B cell (primary cell): ENCODE results near the gene ZNF516. TPM values are rescaled to one million over a fixed set of nuclear protein-coding genes. Genes with fewer than 3 reads are reported as not detected.

Source experiments
- ATAC-seq: fragments of 200-7000 bp; cut with Tn5 transposase; one replicate; pipeline ENCODE4 v1.10.0; 2021; ENCODE audit warnings: low read depth, mild to moderate bottlenecking, moderate number of reproducible peaks, moderate library complexity
- CTCF ChIA-PET: fragments of 350-600 bp; sonication (Branson Sonifier 250); formaldehyde crosslinking; loops from one replicate; lab custom pipeline; 2021; ENCODE audit warnings: antibody characterized with exemption, inconsistent platforms; lab: Charles Lee
- POLR2A ChIA-PET: fragments of 350-600 bp; sonication (Branson Sonifier 250); formaldehyde crosslinking; loops from one replicate; lab custom pipeline; 2021; ENCODE audit warnings: antibody characterized with exemption; lab: Charles Lee
- DNase-seq: peaks from one replicate; pipeline ENCODE4 v3.0.0; 2013
- H2AFZ ChIP-seq: 2 replicates; pipeline ENCODE4 v1.6.1; 2012; ENCODE audit warnings: mild to moderate bottlenecking, low read depth, low read length; ENCODE audit not compliant: insufficient read depth, poor library complexity, severe bottlenecking
- H3K27ac ChIP-seq, 2 donors: 1 replicate in 1 of 2; 2 replicates in 1 of 2; pipeline ENCODE4 v1.5.1; 2012 to 2013; ENCODE audit warnings: low read length in 2 of 2, mild to moderate bottlenecking in 2 of 2, moderate library complexity in 1 of 2
- H3K27me3 ChIP-seq, 4 experiments: fragments of 200-600 bp in 1 of 4; sonication (generic) in 1 of 4; replicated peaks in 1 of 4; 1 replicate in 2 of 4; 2 replicates in 2 of 4; pipeline versions ENCODE4 v1.6.1 to v1.7.0; 2013 to 2016; ENCODE audit warnings: low read length in 3 of 4, mild to moderate bottlenecking in 2 of 4, mixed read lengths in 1 of 4, moderate library complexity in 1 of 4; ENCODE audit not compliant: insufficient read depth in 4 of 4, control insufficient read depth in 3 of 4; ENCODE audit errors: control extremely low read depth in 1 of 4
- H3K36me3 ChIP-seq, 2 experiments: replicated peaks in 1 of 2; 1 replicate in 1 of 2; 2 replicates in 1 of 2; pipeline versions ENCODE4 v1.6.1 to v1.7.1; 2013; ENCODE audit warnings: low read length in 1 of 2; ENCODE audit not compliant: insufficient read depth in 2 of 2, control insufficient read depth in 1 of 2; ENCODE audit errors: control extremely low read depth in 1 of 2, extremely low read depth in 1 of 2
- H3K4me1 ChIP-seq, 2 donors: fragments of 200-600 bp in 1 of 2; sonication (generic) in 1 of 2; 1 replicate in 1 of 2; 2 replicates in 1 of 2; pipeline versions ENCODE4 v1.5.1 to v1.6.1; 2013 to 2017; ENCODE audit warnings: low read length in 2 of 2; ENCODE audit not compliant: control insufficient read depth in 2 of 2, insufficient read depth in 2 of 2
- H3K4me2 ChIP-seq: replicated peaks from 2 replicates; pipeline ENCODE3; 2012; ENCODE audit warnings: mild to moderate bottlenecking, low read depth, low read length; ENCODE audit not compliant: poor library complexity, severe bottlenecking
- H3K4me3 ChIP-seq, 5 experiments: fragments of 200-600 bp in 1 of 5; sonication (generic) in 1 of 5; 1 replicate in 3 of 5; 2 replicates in 2 of 5; pipeline versions ENCODE4 v1.5.1 to v1.7.0; 2011 to 2016; ENCODE audit warnings: low read length in 4 of 5, mild to moderate bottlenecking in 4 of 5, low read depth in 2 of 5, control low read depth in 1 of 5, moderate library complexity in 1 of 5; ENCODE audit not compliant: insufficient read depth in 1 of 5; ENCODE audit errors: control extremely low read depth in 1 of 5, extremely low read depth in 1 of 5
- H3K79me2 ChIP-seq: fragments of 200-600 bp; sonication (generic); one replicate; pipeline ENCODE4 v1.6.0; 2016; ENCODE audit warnings: low read length; ENCODE audit not compliant: control insufficient read depth, insufficient read depth
- H3K9ac ChIP-seq: fragments of 200-600 bp; sonication (generic); 2 replicates; pipeline ENCODE4 v1.6.1; 2017; ENCODE audit warnings: mild to moderate bottlenecking, low read length, moderate library complexity
- H3K9me3 ChIP-seq, 3 donors: one replicate each; pipeline versions ENCODE4 v1.6.1 to v1.7.1; 2013; ENCODE audit warnings: low read length in 2 of 3; ENCODE audit not compliant: control insufficient read depth in 2 of 3, insufficient read depth in 1 of 3; ENCODE audit errors: control extremely low read depth in 1 of 3
- H4K20me1 ChIP-seq: 2 replicates; pipeline ENCODE4 v1.6.0; 2012; ENCODE audit warnings: mild to moderate bottlenecking, low read length; ENCODE audit not compliant: insufficient read depth, control insufficient read depth, poor library complexity, severe bottlenecking
- H3K27ac Mint-ChIP-seq: one replicate; pipeline ENCODE4 v1.8.0; 2021; ENCODE audit warnings: mixed read lengths
- H3K27me3 Mint-ChIP-seq: one replicate; pipeline ENCODE4 v1.8.0; 2021; ENCODE audit warnings: mixed read lengths
- H3K4me1 Mint-ChIP-seq: one replicate; pipeline ENCODE4 v1.8.0; 2021; ENCODE audit warnings: mixed read lengths
- H3K4me3 Mint-ChIP-seq: one replicate; pipeline ENCODE4 v1.8.0; 2021; ENCODE audit warnings: mixed read lengths
- H3K9me3 Mint-ChIP-seq: one replicate; pipeline ENCODE4 v1.8.0; 2022; ENCODE audit warnings: mixed read lengths; ENCODE audit not compliant: insufficient read depth
- EZH2 ChIP-seq: IDR thresholded peaks from 2 replicates; pipeline ENCODE4 v1.6.1; 2012; ENCODE audit warnings: borderline replicate concordance, low read depth, mild to moderate bottlenecking, moderate library complexity, low read length; ENCODE audit not compliant: insufficient read depth, poor library complexity, severe bottlenecking
- WGBS: methylation state at CpG from one replicate; pipeline ENCODE4 v1.1.5; 2013; ENCODE audit warnings: missing lambda C conversion rate; ENCODE audit not compliant: insufficient coverage; 5-methylcytosine and 5-hydroxymethylcytosine counted together
- intact Hi-C: fragments of 100-400 bp; cut with micrococcal nuclease; formaldehyde crosslinking; loops from one replicate; pipeline ENCODE4 v1.10.0; 2022
- polyA plus RNA-seq: library from polyadenylated mRNA; depleted of rRNA; stranded (reverse); fragments of >200 nt; gene quantifications from 2 replicates; pipeline ENCODE4 v1.2.3, GENCODE V29; 2012
- total RNA-seq, 2 donors: library from RNA; stranded (reverse); fragments of 120-200 nt in 1 of 2; gene quantifications; 1 replicate in 1 of 2; 2 replicates in 1 of 2; pipeline versions ENCODE4 v1.2.3 to v1.2.4, GENCODE V29; 2013 to 2022
- TF ChIP-seq, protein P1 (sequence below): fragments of 200-600 bp; IDR thresholded peaks from one replicate; pipeline ENCODE4 v1.8.0; 2022; ENCODE audit warnings: antibody characterized with exemption, mild to moderate bottlenecking

The ZNF516 gene
- total and polyA plus RNA-seq, 2 donors (not counting 1 experiment from before 2014, with no cell fraction given), result 6.7 to 27.1 TPM

DNA sequence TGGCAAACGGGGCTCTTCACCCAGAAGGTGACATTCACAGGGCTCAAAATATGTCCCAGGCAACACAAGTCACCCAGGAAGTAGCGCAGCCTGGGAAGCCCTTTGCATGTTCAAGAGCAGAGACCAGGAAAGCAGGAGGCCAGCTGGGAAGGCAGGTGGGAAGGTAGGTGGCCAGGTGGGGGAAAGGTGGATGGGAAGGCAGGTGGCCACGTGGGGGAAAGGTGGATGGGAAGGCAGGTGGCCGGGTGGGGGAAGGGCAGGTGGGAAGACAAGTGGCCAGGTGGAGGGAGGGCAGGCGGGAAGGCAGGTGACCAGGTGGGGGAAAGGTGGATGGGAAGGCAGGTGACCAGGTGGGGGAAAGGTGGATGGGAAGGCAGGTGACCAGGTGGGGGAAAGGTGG, 102.7 kb downstream of the ZNF516 start:
- Mint-ChIP-seq H3K27ac (no peak overlapping the region), H3K4me1 (peaks cover 31% of the 10 kb centered on the region), H3K27me3 (no peaks in the 10 kb centered on the region), H3K9me3 (no peaks in the 10 kb centered on the region), H3K4me3 (no peak overlapping the region)
- no peak overlapping the region for H3K27ac ChIP-seq
- H4K20me1 ChIP-seq, result peaks cover 61% of the 10 kb centered on the region
- peaks cover 0 to 2% of the 10 kb centered on the region in 2 experiments for H3K36me3 ChIP-seq
- H3K4me3 ChIP-seq, result no peak overlapping the region
- peaks cover 0 to 9% (median 0%) of the 10 kb centered on the region in 3 donors for H3K9me3 ChIP-seq
- no peak overlapping the region for H3K4me2 ChIP-seq
- H3K79me2 ChIP-seq, result peaks cover 61% of the 10 kb centered on the region
- ChIA-PET POLR2A (no interaction called here), CTCF (no interaction called here)
- ATAC-seq (no peak), DNase-seq (no peak)
- no peak overlapping the region for H2AFZ ChIP-seq
- H3K9ac ChIP-seq, result no peak overlapping the region
- no peaks in the 10 kb centered on the region for H3K27me3 ChIP-seq
- intact Hi-C loops, result no loop called here
- TF ChIP-seq, protein P1, sequence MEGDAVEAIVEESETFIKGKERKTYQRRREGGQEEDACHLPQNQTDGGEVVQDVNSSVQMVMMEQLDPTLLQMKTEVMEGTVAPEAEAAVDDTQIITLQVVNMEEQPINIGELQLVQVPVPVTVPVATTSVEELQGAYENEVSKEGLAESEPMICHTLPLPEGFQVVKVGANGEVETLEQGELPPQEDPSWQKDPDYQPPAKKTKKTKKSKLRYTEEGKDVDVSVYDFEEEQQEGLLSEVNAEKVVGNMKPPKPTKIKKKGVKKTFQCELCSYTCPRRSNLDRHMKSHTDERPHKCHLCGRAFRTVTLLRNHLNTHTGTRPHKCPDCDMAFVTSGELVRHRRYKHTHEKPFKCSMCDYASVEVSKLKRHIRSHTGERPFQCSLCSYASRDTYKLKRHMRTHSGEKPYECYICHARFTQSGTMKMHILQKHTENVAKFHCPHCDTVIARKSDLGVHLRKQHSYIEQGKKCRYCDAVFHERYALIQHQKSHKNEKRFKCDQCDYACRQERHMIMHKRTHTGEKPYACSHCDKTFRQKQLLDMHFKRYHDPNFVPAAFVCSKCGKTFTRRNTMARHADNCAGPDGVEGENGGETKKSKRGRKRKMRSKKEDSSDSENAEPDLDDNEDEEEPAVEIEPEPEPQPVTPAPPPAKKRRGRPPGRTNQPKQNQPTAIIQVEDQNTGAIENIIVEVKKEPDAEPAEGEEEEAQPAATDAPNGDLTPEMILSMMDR, result no peak
- TF ChIP-seq EZH2, result no peak
- 95% methylated on average over 4 of the region's 5 CpGs for WGBS
- H3K4me1 ChIP-seq, result peaks cover 7 to 11% of the 10 kb centered on the region in 2 donors

DNA sequence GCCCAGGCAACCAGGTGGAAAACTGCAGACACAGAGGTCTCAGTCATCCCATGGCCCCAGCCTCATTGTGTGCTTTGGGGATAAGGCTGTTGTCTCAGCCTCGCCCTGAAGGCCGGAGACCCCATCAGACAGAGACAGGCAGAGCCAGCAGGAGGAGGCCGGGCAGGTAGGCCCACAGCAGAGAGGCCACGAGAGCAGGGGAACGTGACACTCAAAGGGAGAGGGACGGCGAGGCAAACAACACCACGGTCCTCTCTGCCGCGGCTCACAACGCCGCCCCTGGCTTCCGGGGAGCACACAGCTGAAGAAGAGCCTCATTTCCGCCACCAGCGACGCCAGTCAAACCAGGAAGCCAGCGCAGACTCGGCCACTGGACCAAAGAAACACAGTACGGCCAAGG, 103.3 kb downstream of the ZNF516 start:
- 97% methylated on average over 17 of the region's 19 CpGs for WGBS

More for the DNA sequence above, 103.3 kb downstream of the ZNF516 start:
- no peaks in the 10 kb centered on the region for H3K27me3 ChIP-seq
- peaks cover 0 to 9% (median 0%) of the 10 kb centered on the region in 3 donors for H3K9me3 ChIP-seq
- peaks cover 66% of the 10 kb centered on the region for H3K79me2 ChIP-seq
- no peak for DNase-seq
- H3K4me3 ChIP-seq, result no peak overlapping the region
- no peak overlapping the region for H2AFZ ChIP-seq
- CTCF ChIA-PET, result no interaction called here
- intact Hi-C loops, result no loop called here
- H3K4me1 ChIP-seq, result peaks cover 11 to 17% of the 10 kb centered on the region in 2 donors
- H3K9ac ChIP-seq, result no peak overlapping the region
- H3K4me1 Mint-ChIP-seq, result peaks cover 35% of the 10 kb centered on the region
- POLR2A ChIA-PET, result no interaction called here
- no peaks in the 10 kb centered on the region for H3K27me3 Mint-ChIP-seq
- no peak overlapping the region for H3K4me3 Mint-ChIP-seq
- peaks cover 67% of the 10 kb centered on the region for H4K20me1 ChIP-seq
- TF ChIP-seq, protein P1, result no peak
- no peak for TF ChIP-seq EZH2
- H3K27ac Mint-ChIP-seq, result no peak overlapping the region
- no peaks in the 10 kb centered on the region for H3K9me3 Mint-ChIP-seq
- no peak for ATAC-seq
- H3K36me3 ChIP-seq, result peaks cover 0 to 2% of the 10 kb centered on the region in 2 experiments
- no peak overlapping the region for H3K4me2 ChIP-seq
- no peak overlapping the region for H3K27ac ChIP-seq
